Pancreas (tissue), 10 donors: Measurements from ENCODE around the gene ASTN2. TPM values are rescaled to one million over a fixed set of nuclear protein-coding genes. Genes with fewer than 3 reads are reported as not detected.
"Not testable (repeated sequence)": the region's sequence is repeated elsewhere in the genome, so short reads cannot be mapped to it uniquely, and the experiment has no call there.

Experiments used
- ATAC-seq, 4 donors: fragments of 200-7000 bp; cut with Tn5 transposase; one replicate each; pipeline versions ENCODE4 v1.8.0 to v1.9.1; 2020; ENCODE audit warnings: mild to moderate bottlenecking in 4 of 4, moderate library complexity in 4 of 4
- DNase-seq, 6 donors: peaks; one replicate each; pipeline ENCODE4 v3.0.0-alpha.2; 2020
- FAIRE-seq: peaks from 2 replicates; lab custom pipeline; 2012; peaks lifted over from hg19 to GRCh38; lab: Jason Lieb, UNC
- H3K27ac ChIP-seq, 4 donors: fragments of 200-600 bp; sonication (generic); 1 replicate in 3 of 4; 2 replicates in 1 of 4; pipeline versions ENCODE4 v1.5.0 to v1.8.0; 2020
- H3K27me3 ChIP-seq, 4 donors: fragments of 200-600 bp; one replicate each; pipeline ENCODE4 v1.8.0; 2021
- H3K36me3 ChIP-seq, 3 donors: fragments of 200-600 bp; sonication (generic) in 1 of 3; one replicate each; pipeline versions ENCODE4 v1.5.0 to v1.8.0; 2020 to 2021
- H3K4me1 ChIP-seq, 3 donors: fragments of 200-600 bp; one replicate each; pipeline ENCODE4 v1.8.0; 2021
- H3K4me3 ChIP-seq, 4 donors: fragments of 200-600 bp; sonication (generic) in 2 of 4; one replicate each; pipeline versions ENCODE4 v1.5.0 to v1.8.0; 2020 to 2021
- H3K9me3 ChIP-seq, 4 donors: fragments of 200-600 bp; one replicate each; pipeline ENCODE4 v1.8.0; 2021
- WGBS, 2 donors: extraction: QIAGEN DNeasy Blood & Tissue Kit; methylation state at CpG; one replicate each; pipeline ENCODE4 v1.1.7; 2013; 5-methylcytosine and 5-hydroxymethylcytosine counted together
- intact Hi-C, 3 donors: fragments of 100-400 bp; cut with DNase I; formaldehyde crosslinking; loops; one replicate each; pipeline versions ENCODE4 v1.11.1 to v1.14.2; 2022
- polyA plus RNA-seq, 2 donors: library from polyadenylated mRNA; stranded (reverse); fragments of 200-250 nt; gene quantifications; one replicate each; pipeline ENCODE4 v1.2.3, GENCODE V29; 2013
- total RNA-seq, 6 donors: library from RNA; stranded (reverse); fragmentation: NEBNext Ultra II Directional in 4 of 6; extraction: Animal tissue kit (Norgen Biotek cat#: 25700) in 4 of 6; gene quantifications; one replicate each; pipeline versions ENCODE4 v1.2.1 to v1.2.4, GENCODE V29; 2021 to 2023
- TF ChIP-seq, protein P1 (sequence below), 4 donors: fragments of 200-600 bp; sonication (generic) in 3 of 4; IDR thresholded peaks; one replicate each; pipeline versions ENCODE4 v1.5.0 to v1.8.0; 2021; ENCODE audit warnings: antibody characterized with exemption in 4 of 4
- donor health status: healthy with polysubstance abuse.
- donor health status: DM: no; HTN: no; CAD: no; lungs with moderate emphysema.
- donor health status: DM: no; HTN: no; CAD: no.
- donor health status: control.
- donor health status: control.
- donor health status: Bipolar disorder and iron deficiency.
- donor health status: DM: yes; HTN: yes; CAD: no.
- donor health status: DM: no; HTN: no; CAD: no.
- donor health status: DM: no; HTN: no; CAD: no.
- donor health status: DM: yes; HTN: yes; CAD: no.

The ASTN2 gene
- total and polyA plus RNA-seq, 8 donors: 1.3 to 11.9 (median 6.7) TPM

DNA sequence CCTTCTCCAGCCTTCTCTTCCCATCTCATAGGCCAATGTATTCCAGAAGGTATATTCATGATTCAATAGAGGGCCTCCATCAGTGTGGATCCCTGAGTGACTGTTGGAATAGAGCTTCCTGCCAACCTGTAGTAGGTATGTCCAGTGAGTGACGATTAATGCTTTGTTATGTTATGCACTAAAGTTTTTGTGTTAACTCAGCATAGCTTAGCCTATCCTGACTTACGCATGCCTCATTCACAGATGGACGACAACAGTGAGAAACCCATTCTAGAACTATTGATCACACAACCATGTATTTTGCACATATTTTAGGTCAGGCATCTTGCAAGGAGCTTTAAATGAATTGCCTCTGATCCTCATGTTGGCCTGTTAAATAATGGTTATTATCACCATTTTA lies 953.2 kb downstream of the ASTN2 start:
- Histone ChIP-seq H3K27me3 (no peaks in the 10 kb centered on the region), H3K4me3 (no peak overlapping the region), H3K9me3 (no peaks in the 10 kb centered on the region), H3K36me3 (no peaks in the 10 kb centered on the region), H3K27ac (no peak overlapping the region), H3K4me1 (peaks cover 0 to 16% (median 12%) of the 10 kb centered on the region in 3 donors)
- TF ChIP-seq, protein P1, sequence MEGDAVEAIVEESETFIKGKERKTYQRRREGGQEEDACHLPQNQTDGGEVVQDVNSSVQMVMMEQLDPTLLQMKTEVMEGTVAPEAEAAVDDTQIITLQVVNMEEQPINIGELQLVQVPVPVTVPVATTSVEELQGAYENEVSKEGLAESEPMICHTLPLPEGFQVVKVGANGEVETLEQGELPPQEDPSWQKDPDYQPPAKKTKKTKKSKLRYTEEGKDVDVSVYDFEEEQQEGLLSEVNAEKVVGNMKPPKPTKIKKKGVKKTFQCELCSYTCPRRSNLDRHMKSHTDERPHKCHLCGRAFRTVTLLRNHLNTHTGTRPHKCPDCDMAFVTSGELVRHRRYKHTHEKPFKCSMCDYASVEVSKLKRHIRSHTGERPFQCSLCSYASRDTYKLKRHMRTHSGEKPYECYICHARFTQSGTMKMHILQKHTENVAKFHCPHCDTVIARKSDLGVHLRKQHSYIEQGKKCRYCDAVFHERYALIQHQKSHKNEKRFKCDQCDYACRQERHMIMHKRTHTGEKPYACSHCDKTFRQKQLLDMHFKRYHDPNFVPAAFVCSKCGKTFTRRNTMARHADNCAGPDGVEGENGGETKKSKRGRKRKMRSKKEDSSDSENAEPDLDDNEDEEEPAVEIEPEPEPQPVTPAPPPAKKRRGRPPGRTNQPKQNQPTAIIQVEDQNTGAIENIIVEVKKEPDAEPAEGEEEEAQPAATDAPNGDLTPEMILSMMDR (IDR thresholded peaks at IDR 0.05): no peak
- FAIRE-seq (no peak), DNase-seq (no peak), ATAC-seq (no peak)
- intact Hi-C loops: no loop called here
- WGBS, 2 donors: 95 to 97% methylated on average over 3 of the region's 3 CpGs

DNA sequence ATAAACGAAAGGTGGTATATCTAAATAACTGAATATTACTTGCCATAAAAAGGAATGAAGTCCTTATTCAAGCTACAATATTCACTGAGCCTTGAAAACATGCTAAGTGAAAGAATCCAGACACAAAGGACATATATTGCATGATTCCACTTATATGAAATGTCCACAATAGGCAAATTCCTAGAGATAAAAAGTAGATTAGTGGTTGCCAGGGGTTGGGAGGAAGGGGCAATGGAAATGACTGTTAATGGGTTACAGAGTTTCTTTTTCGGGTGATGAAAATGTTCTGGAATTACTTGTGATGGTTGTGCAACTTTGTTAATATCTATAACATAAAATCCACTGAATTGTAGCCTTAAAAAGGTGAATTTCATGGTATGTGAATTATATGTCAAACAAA lies 954.8 kb downstream of the ASTN2 start:
- 88 to 92% methylated on average over 2 of the region's 2 CpGs for WGBS, 2 donors
- Histone ChIP-seq H3K36me3 (no peaks in the 10 kb centered on the region), H3K4me3 (no peak overlapping the region), H3K27ac (no peak overlapping the region), H3K4me1 (peaks cover 0 to 15% (median 8%) of the 10 kb centered on the region in 3 donors), H3K9me3 (peaks cover 0 to 6% (median 0%) of the 10 kb centered on the region in 4 donors), H3K27me3 (no peaks in the 10 kb centered on the region)
- intact Hi-C loops: no loop called here
- ATAC-seq: no peak
- DNase-seq: no peak
- no peak for FAIRE-seq
- TF ChIP-seq, protein P1 (IDR thresholded peaks at IDR 0.05): no peak

DNA sequence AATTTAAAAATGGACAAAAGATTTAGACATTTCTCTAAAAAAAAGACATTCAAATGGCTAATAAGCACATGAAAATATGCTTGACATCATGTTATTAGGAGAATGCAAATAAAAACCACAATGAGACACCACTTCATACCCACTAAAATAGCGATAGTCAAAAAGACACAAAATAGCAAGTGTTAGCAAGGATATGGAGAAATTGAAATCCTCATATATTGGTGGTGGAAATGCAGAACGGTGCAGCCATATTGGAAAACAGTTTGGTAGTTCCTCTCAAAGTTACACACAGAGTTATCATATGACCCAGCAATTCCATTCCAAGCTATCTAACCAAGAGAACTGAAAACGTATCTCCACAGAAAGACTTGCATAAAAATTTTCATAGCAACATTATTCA lies 955.3 kb downstream of the ASTN2 start:
- Histone ChIP-seq H3K4me3 (no peak overlapping the region), H3K36me3 (no peaks in the 10 kb centered on the region), H3K27ac (no peak overlapping the region), H3K27me3 (no peaks in the 10 kb centered on the region), H3K4me1 (peaks cover 0 to 11% (median 7%) of the 10 kb centered on the region in 3 donors), H3K9me3 (peaks cover 0 to 6% (median 0%) of the 10 kb centered on the region in 4 donors)
- FAIRE-seq: no peak
- 93% methylated on average over 3 of the region's 3 CpGs for WGBS, 2 donors
- no peak for ATAC-seq
- TF ChIP-seq, protein P1 (IDR thresholded peaks at IDR 0.05): no peak
- DNase-seq: no peak
- intact Hi-C loops: loop anchor here in 1 of 3 donors (10.0 kb wide), 1 partner anchor 75 kb away; no protein-coding TSS in a partner anchor

DNA sequence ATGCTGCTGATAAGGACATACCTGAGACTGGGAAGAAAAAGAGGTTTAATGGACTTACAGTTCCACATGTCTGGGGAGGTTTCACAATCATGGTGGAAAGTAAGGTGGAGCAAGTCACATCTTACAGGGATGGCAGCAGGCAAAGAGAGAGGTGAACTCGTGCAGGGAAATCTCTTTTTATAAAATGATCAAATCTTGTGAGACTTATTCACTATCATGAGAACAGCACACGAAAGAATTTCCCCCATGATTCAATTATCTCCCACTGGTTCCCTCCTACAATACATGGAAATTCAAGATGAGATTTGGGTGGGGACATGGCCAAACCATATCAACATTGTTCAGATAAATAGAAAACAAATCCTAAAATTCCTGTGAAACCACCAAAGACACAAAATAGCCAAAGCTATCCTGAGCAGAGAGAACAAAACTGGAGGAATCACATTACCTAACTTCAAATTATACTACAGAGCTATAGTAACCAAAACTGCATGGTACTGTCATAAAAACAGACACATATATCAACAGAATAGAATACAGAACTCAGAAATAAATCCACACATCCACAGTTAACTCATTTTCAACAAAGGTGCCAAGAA lies 958.3 kb downstream of the ASTN2 start:
- Histone ChIP-seq H3K27ac (no peak overlapping the region), H3K27me3 (no peaks in the 10 kb centered on the region)

DNA sequence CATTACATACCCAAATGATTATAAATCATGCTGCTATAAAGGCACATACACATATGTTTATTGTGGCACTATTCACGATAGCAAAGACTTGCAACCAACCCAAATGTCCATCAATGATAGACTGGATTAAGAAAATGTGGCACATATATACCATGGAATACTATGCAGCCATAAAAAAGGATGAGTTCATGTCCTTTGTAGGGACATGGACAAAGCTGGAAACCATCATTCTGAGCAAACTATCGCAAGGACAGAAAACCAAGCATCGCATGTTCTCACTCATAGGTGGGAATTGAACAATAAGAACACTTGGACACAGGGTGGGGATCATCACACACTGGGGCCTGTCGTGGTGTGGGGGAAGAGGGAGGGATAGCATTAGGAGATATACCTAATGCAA lies 960.3 kb downstream of the ASTN2 start:
- not testable (repeated sequence) for H3K27ac ChIP-seq, FAIRE-seq, ATAC-seq, H3K9me3 ChIP-seq, H3K4me1 ChIP-seq, H3K27me3 ChIP-seq, H3K36me3 ChIP-seq, DNase-seq, H3K4me3 ChIP-seq
- intact Hi-C loops: loop anchor here in 1 of 3 donors (10.0 kb wide), 1 partner anchor 70 kb away; no protein-coding TSS in a partner anchor
- 94 to 96% methylated on average over 4 of the region's 4 CpGs for WGBS, 2 donors

More for the DNA sequence above, 958.3 kb downstream of the ASTN2 start:
- TF ChIP-seq, protein P1 (IDR thresholded peaks at IDR 0.05): no peak
- Histone ChIP-seq H3K36me3 (no peaks in the 10 kb centered on the region), H3K4me1 (peaks cover 0 to 5% (median 3%) of the 10 kb centered on the region in 3 donors), H3K4me3 (no peak overlapping the region), H3K9me3 (peaks cover 0 to 6% (median 0%) of the 10 kb centered on the region in 4 donors)
- no peak for DNase-seq
- intact Hi-C loops: loop anchor here in 1 of 3 donors (10.0 kb wide), 1 partner anchor 72 kb away; no protein-coding TSS in a partner anchor
- WGBS, 2 donors: 97% methylated on average over 2 of the region's 2 CpGs
- ATAC-seq: no peak
- FAIRE-seq: no peak
